Left lobe of liver (tissue), 2 donors: Measurements from ENCODE around the gene CD160. TPM values are rescaled to one million over a fixed set of nuclear protein-coding genes. Genes with fewer than 3 reads are reported as not detected.
"Not testable (repeated sequence)": the region's sequence is repeated elsewhere in the genome, so short reads cannot be mapped to it uniquely, and the experiment has no call there.

Experiments
- ATAC-seq: fragments of 200-7000 bp; cut with Tn5 transposase; one replicate; pipeline ENCODE4 v1.9.1; 2020; ENCODE audit warnings: mild to moderate bottlenecking, moderate library complexity
- DNase-seq: peaks from one replicate; pipeline ENCODE4 v3.0.0-alpha.2; 2020; ENCODE audit warnings: low spot score
- total RNA-seq: library from RNA; stranded (reverse); gene quantifications from one replicate; pipeline ENCODE4 v1.2.1, GENCODE V29; 2021
- donor health status: DM: no; HTN: no; CAD: no; lungs with moderate emphysema.
- donor health status: DM: no; HTN: yes; CAD: no.

CD160 gene
- total RNA-seq, 1 donor from 2014 or later = not detected

DNA sequence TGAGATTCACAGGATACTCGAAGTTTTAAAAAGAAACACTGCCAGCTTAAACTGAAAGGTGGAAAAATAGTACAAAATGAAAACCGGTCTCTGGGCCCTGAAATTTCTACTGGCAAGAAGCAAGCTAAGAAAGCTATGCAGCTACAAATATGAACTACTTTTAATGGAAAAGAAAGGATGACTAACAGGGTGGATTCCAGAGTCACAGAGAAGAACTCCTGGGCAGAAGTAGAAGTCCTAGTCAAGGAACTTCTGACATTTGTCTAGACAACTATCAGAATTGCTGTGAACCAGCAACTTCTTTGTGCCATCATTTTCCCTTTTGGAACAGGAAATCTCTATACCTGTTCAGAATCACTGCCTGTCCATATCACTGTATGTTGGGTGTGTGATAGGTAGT, 38.1 kb downstream of the CD160 start:
- ATAC-seq (no peak), DNase-seq (no peak)

DNA sequence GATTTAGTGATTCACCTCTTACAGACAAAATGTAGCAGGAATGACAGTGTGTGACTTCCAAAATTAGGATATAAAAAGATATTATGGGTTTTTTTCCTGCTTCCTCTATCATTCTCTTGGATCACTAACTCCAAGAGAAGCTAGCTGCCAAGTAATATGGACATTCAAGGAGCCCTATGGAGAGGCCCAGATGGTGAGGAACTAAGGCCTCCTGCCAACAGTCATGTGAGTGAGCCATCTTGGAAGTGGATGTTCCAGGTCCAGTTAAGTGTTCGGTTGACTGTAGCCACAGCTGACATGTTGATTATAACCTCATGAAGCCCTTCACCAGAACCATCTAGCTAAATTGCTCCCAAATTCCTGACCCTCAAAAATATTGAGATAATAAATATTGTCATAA, 38.8 kb downstream of the CD160 start:
- no peak for DNase-seq

DNA sequence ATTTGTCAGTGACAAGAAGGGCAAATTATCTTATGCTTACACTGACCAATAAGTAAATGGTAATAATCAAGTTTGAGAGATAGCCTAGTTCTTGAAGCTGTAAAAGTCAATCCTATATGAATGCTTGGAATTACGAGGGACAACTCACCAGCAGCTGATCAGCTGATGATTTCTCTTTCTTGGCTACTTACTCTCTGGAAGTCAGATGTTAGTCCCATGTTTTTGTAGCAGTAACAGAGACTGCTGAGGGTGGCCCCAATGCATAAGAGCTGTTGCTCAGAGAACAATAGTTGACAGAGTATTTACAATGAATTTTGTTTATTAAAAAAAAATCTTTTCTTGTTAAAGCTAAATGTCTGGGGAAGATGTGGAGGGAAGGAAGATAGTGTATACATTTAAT, 39.3 kb downstream of the CD160 start:
- ATAC-seq = no peak
- no peak for DNase-seq

More for the DNA sequence above, 38.8 kb downstream of the CD160 start:
- no peak for ATAC-seq

GRCh38 chr1:145759721-145760120, 40.4 kb downstream of the CD160 start:
- ATAC-seq = no peak
- no peak for DNase-seq

DNA sequence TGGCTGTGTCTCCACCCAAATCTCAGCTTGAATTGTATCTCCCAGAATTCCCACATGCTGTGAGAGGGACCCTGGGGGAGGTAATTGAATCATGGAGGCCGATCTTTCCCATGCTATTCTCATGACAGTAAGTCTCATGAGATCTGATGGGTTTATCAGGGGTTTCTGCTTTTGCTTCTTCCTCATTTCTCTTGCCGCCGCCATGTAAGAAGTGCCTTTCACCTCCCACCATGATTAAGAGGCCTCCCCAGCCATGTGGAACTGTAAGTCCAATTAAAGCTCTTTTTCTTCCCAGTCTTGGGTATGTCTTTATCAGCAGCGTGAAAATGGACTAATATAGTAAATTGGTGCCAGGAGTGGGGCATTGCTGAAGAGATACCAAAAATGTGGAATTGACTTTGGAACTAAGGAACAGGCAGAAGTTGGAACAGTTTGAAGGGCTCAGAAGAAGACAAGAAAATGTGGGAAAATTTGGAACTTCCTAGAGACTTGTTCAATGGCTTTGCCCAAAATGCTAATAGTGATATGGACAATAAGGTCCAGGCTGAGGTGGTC, 41.2 kb downstream of the CD160 start:
- not testable (repeated sequence) for DNase-seq, ATAC-seq

DNA sequence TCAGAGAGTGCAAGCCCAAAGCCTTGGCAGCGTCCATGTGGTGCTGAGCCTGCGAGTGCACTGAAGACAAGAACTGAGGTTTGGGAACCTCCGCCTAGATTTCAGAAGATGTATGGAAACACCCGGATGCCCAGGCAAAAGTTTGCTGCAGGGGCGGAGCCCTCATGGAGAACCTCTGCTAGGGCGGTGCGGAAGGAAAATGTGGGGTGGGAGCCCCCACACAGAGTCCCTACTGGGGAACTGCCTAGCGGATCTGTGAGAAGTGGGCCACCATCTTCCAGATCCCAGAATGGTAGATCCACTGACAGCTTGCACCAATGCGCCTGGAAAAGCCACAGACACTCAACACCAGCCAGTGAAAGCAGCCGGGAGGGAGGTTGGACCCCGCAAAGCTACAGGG, 42.2 kb downstream of the CD160 start:
- ATAC-seq, DNase-seq: not testable (repeated sequence)

GRCh38 chr1:145762001-145762400, 42.7 kb downstream of the CD160 start:
- not testable (repeated sequence) for DNase-seq, ATAC-seq

- ATAC-seq, DNase-seq: not testable (repeated sequence)
These were observed 45.1 kb downstream of the CD160 start for GRCh38 chr1:145764231-145764940.

- DNase-seq, ATAC-seq: not testable (repeated sequence)
These were observed 45.8 kb downstream of the CD160 start for GRCh38 chr1:145765127-145765526.

GRCh38 chr1:145765585-145766360, 46.5 kb downstream of the CD160 start:
- not testable (repeated sequence) for DNase-seq
- peak; percentile 30 for ATAC-seq

- DNase-seq, ATAC-seq: not testable (repeated sequence)
These were observed 47.6 kb downstream of the CD160 start for GRCh38 chr1:145766926-145767325.

- ATAC-seq, DNase-seq: not testable (repeated sequence)
These were observed 48.7 kb downstream of the CD160 start for GRCh38 chr1:145768004-145768403.

- ATAC-seq (no peak), DNase-seq (no peak)
These were observed 51.8 kb downstream of the CD160 start for GRCh38 chr1:145771056-145771455.

GRCh38 chr1:145773423-145773822, 54.1 kb downstream of the CD160 start:
- ATAC-seq (no peak), DNase-seq (no peak)

DNA sequence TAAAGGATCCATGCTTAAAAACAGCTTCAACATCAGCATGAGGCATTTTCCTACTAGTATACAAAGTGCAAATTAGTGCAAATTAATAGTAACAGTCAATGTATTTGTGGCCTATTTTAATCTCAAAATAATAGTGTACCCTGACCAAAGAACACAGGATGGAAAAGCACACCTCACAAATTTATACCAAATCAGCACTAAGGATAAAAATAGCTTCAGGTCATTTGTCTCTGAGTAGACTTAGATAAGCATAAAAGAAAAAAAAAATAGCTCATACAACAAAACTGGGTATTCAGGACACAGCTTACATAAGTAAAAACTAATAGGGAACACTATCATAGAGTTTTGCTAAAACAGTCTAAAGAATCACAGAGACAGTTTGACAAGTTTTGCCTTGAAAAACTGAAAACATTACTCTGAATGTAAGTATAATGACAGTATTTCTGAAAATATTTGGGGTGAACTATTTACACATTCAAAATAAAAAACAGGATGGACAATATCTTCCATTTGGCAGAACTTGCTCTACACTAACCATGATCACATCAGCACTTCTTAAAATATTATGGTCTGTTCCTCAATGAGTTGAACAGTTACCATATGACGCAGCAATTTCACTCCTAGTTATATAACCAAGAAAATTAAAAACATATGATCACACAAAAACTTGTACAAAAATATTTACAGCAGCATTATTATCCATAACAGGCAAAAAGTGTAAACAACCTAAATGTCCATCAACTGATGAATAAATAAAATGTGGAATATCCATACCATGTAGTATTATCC, 58.3 kb downstream of the CD160 start:
- DNase-seq = no peak
- no peak for ATAC-seq

- ATAC-seq (no peak), DNase-seq (no peak)
These were observed 58.8 kb downstream of the CD160 start for GRCh38 chr1:145778146-145778540.

GRCh38 chr1:145782272-145783099, 63.2 kb downstream of the CD160 start:
- peak; percentile 78 for ATAC-seq
- no peak for DNase-seq

DNA sequence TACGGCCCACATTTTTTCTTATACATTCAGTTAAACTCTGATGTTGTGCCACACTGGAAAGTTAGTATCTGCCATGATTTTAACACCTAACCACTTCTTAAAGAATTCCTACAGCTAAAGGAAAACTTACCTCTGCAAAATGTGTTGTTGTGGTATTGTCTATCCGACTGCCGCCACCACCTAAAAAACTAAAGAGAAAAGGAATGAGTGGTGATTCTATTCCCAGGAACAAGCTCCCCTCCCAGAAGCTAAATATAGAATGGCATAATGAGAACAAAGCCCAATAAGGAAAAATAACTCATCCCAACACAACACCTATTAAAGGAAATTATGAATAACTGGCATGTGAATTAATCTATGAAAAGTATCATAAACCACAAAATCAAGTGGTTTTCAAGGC, 65.1 kb downstream of the CD160 start:
- ATAC-seq (no peak), DNase-seq (no peak)

DNA sequence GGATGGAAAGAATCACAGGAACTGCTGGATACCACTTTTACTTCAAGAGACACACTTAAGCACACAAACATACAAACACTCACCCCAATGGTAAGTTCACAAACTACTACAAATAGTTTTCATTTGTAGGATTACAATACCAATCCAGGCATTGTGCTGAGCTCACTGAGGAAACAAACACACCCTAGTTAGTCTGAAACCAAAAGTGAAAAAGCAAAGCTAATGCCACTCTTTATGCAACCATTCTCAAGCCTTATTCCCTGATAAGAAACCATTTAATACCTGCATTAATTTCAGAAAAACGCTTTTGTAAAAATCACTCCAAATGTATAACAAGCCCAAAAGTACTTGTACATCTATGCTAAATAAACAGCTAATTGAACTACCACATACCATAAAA, 66.2 kb downstream of the CD160 start:
- ATAC-seq (peak; percentile 31), DNase-seq (no peak)

- DNase-seq (no peak), ATAC-seq (no peak)
These were observed 67.0 kb downstream of the CD160 start for GRCh38 chr1:145786271-145786670.
